GM18502 (cell line): ENCODE data around the gene SAFB.
A peak's percentile ranks its signal among the peaks of the same experiment; 100 is the strongest.

Source experiments
- ATAC-seq: cut with Tn5 transposase; IDR thresholded peaks from one replicate; pipeline ENCODE4 v1.9.1; 2021; ENCODE audit warnings: mild to moderate bottlenecking; ENCODE audit not compliant: unreplicated experiment, poor library complexity

Gene SAFB

DNA sequence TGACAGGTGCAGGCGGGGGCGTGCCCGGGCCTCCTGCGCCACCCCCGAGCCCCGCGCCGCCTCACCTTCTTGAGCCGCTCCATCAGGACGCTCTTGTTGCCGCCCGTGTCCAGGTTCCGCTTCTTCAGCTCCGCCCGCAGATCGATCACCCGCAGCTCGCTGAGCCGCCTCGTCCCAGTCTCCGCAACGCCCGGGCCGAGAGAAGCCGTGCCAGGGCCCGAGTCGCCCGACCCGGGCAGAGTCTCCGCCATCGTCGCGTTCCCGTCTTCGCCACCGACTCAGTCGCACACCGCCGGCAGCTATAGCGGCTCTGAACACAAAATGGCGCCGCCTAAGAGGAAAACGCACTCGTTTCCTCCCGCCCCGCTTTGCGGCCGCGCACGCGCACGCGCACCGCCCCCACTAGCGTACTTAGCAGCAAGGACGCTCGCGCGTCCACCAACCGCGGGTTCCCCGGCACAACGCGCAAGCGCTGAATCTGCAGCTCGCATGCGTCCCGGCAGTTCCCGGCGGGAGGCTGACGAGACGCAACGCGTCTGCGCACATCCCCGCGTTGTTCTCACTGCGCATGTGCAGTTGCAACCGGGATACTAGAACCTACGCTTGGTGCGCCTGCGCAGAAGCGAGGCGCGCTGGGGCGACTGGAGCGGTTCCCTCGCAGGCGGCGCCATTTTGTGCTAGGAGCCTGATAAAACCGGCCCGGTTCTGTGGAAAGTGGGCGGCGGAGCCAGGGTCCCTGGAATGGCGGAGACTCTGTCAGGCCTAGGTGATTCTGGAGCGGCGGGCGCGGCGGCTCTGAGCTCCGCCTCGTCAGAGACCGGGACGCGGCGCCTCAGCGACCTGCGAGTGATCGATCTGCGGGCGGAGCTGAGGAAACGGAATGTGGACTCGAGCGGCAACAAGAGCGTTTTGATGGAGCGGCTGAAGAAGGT is at the start of gene SAFB, which contains the start of gene SAFB2:
SAFB (plus strand) TSS at position 619 of the 932 bp plus-strand sequence; CDS start at position 742, 123 bp downstream.
SAFB2 (minus strand) TSS at position 312 of the 932 bp plus-strand sequence; CDS start at position 251, 61 bp downstream.
- peak; percentile 80 for ATAC-seq

DNA sequence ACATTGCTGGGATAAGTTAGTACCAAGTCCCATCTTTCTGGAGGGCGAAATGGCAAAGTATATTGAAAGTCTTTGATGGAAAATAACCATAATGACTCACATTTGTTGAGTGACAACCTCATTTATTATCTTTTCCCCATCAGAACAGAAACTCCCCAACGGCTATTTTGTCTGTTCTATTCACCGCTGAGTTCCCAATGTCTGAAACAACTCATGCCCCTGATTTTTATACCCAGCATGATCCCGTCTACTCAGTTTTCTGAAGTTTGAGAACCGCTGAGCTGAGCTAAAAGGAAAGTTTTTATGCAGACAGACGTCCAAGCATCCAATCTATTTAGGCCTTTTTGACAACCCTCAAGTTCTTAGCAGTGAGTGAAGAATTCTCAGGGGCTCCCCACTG is 47.3 kb upstream of the SAFB start:
- no peak for ATAC-seq

DNA sequence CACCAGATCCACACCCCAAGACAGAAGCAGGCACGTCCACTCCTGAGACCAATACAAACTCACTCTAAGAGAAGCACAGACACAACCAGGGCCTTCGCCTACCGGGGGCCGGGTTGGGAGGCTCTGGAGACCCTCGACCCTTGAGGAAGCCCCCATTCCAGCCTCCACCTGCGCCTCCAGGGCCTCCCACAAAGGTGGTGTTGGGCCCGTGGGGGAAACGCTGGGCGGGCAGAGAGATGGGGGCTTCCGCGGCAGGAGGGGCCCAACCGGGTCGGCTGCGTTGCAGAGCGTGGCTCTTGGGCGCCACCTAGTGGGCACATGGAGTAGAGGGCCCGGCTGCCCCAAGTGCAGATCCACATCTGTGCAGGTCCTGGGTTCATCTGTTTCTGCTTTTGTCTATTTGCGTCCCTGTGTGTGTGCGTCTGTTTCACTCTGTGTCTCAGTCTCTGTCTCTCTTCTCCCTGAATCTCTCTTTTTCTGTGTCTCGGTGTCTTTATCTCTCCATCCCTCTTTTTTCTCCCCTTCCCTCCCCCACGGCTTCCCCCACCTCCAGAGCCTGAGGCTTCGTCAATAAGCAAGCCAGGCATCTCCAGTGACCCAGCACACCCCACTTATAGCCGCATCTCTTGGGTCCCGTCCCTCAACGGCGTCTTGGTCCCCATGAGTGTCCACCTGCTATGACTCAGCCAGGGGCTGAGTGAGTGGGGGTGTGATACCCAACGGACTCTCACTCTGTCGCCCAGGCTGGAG is 44.6 kb upstream of the SAFB start:
- ATAC-seq = no peak

DNA sequence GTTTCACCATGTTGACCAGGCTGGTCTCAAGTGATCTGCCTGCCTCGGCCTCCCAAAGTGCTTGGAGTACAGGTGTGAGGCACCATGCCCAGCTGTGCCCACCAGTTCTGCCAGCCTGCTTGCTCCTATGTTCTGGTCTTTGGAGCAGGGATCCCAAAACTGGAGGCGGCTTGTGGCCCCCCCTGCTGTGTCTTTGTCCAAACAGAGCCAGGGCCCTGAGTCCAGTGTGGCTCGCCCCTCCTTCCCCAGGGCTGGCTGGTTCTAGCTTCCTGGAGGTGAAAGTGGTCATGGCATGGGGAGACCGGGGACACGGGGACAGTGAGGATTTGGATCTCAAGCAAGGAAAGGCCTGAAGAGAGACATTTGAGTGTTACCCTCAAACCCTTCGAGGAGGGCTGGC is 43.6 kb upstream of the SAFB start:
- ATAC-seq = no peak

DNA sequence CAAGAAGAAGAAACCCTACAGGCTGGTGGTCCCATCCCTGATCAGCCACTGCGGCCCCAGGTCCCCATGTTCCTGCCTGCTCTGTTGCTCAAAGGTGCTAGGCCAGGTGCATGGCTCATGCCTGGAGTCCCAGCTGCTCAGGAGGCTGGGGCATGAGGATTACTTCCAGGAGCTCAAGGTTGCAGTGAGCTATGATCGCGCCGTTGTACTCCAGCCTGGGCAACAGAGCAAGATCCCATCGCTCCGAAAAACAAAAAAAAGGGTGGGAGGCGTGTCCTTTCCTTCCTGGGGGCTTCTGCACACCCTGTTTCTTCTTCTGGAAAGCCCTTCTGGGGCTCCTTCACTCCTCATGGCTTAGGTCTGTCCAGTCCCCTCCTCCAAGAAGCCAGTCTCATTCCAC is 43.2 kb upstream of the SAFB start:
- ATAC-seq = no peak

DNA sequence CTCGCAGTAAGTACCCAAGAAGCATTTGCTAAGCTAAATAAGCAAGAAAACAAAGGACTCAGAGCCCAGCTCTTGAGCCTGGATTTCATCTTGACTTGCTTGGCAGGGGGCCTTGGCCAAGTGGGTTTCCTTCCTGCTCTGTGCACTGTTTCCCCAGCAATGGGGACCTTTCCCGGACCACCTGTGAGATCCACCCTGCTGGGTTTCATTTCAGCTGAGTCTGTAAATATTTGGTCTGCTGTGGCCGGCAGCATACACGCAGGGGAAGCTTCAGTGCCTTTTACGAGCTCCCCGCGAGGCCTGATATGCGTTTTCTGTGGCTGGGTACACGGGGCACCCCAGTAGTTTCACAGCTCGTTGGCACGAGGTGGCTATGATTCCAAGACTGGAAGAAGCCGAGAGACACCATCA is 42.7 kb upstream of the SAFB start:
- ATAC-seq = no peak

DNA sequence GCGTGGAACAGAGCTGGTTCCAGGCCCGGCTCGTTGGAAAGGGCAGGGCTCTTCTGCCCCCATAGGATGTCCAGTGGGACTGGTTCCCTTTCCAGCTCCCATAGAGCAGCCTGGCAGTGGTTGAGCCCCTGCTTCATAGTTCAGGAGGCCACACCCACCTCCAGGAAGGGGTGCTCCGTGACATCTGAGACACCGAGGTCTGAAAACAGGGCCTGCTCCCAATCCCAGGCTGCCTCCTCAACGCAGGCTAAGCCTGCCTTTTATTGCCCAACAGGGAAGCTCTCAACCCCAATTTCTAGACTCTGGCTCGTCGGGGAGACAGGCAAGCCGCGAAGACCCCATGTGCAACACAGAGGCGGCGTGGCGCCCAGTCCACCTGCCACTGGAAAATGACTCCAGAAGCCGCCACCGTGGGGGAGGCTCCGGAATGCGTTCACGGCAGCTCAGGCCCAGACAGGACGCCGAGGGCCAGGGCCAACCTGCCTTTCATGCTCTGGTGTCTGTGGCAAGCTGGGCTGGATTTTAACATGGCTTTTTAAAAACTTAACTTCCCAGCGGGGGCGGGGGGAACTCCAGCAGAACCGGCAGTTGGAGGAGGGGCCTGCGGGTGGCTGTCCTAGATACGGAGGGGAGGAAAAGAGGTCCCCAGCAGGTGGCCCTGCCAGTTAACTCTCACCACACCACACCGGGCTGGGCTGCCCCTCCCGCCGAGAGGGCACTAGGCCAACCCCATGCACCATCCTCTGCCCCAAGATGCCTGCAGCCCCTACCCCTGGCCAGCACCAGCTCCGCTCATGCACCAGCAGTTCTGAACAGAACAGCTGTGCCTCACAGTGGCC is 37.2 kb upstream of the SAFB start:
- ATAC-seq = no peak

DNA sequence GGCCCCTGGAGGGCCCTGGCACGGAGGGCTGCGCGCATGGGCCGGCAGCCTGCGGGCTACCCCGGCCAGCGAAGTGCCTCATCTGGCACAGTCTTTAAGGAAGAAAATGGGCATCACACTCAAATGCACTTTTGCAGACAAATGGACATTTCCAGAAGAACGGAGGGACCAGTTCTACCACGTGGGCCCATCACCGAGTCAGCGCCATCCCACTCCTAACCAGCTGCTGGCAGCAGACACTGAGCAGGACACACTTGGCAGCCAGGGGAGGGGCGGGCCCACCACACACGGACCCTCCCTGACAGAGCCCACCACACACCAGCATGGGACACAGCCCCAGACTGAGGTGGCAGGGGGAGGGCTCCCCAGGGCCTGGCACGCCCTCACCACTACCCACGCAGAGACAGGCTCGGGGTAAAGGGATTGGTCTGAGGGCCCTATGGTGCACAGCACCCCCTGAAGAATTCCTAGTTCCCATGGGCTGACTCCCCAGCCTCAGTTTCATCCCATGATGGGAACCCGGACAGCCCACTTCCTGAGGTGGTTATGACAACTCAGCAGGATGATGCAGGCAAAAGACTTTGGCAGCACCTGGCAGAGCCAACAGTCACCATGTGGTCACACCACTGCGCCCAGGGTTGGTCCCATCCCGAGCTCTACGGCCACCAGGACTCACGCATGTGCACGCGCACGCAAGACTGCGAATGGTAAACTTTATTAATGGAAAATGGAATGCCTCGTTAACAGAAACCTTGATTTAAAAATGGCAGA is 36.4 kb upstream of the SAFB start:
- no peak for ATAC-seq

DNA sequence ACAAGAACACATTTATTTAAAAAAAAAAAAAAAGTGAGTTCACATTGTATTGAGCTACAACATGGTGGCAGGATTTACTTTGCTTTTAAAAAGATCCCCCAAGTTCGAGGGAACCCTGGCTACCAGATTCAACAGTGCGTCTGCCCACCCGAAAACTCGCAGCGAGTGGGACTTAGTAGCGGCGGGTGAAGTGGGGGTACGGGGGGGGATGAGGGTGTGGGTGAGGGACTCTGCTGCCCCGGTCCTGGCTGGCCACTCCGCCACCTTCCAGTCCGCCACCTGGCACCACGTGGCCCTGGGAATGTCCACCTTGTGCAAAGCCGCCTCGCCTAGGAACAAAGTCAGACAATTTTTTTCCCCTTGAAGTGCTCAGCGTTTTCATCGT is 35.8 kb upstream of the SAFB start:
- no peak for ATAC-seq

DNA sequence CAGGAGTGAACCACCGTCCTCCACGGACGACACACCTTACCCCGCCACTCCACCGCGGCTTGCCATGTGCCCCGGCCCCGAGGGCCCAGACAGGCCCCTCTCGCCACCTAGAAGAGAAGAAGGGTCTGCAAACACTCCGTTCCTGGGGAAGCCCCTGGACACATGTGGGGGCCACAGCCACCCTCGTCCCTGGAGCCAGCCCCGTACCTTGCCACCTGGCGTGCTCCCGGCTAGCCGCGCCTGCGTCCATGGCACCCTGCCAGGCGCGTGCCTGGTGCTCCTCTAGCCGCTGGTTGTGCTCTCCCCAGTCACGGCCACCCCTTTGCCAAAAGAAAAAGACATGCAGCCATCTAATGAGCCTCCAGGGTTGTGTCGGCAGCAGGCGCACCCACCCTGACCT is 35.2 kb upstream of the SAFB start:
- no peak for ATAC-seq

DNA sequence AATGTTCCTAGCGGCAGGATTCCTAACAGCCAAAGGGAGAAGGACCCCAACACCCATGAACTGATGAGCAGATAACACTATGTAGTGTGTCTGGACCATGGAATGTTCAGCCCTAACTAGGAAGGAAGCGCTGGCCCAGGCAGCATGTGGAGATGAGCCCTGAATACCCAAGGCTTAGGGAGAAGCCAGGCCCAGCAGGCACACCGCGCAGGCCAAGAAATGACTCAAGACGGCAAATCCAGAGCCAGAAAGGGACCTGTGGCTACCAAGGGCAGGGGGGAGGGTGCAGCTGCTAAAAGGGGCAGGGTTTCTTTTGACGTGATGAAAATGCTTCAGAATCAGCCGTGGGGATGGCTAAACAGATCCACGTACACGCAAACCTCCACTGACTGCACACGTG is 34.4 kb upstream of the SAFB start:
- ATAC-seq = no peak

DNA sequence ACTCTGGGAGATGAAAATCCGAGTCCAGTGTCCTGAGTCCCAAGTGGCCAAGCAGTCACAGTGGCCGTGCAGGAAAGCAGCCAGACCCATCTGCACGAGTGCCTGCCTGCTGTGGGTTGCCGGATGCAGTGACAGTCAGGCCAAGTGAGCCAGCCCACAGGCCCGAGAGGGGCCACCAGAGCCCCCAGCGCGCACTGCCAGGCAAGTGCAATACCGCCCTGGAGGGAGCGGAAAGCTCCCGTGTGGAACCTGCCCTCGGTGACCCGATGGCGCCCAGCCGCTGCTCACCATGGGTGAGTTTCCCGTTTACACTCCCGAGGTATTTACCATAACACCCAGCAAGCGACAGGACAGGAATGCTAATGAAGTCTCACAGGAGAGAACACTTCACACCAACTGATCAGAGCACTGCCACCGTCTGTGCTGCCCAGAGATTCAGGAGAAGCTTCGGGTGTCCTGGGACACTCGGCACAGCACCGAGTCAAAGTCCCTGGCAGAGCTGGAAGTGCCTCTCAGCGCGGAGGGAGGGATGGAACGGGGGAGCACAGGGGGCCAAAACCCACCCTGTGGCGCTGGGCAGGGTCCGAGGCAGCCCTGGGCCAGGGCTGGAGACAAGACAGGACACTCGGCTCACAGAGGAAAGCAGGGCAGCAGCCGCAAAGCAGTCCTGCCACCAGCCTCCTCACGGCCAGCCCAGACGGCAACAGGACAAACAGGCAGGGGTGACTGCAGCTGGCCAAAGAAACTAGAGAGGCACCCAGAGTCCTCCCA is 33.8 kb upstream of the SAFB start:
- ATAC-seq = no peak

DNA sequence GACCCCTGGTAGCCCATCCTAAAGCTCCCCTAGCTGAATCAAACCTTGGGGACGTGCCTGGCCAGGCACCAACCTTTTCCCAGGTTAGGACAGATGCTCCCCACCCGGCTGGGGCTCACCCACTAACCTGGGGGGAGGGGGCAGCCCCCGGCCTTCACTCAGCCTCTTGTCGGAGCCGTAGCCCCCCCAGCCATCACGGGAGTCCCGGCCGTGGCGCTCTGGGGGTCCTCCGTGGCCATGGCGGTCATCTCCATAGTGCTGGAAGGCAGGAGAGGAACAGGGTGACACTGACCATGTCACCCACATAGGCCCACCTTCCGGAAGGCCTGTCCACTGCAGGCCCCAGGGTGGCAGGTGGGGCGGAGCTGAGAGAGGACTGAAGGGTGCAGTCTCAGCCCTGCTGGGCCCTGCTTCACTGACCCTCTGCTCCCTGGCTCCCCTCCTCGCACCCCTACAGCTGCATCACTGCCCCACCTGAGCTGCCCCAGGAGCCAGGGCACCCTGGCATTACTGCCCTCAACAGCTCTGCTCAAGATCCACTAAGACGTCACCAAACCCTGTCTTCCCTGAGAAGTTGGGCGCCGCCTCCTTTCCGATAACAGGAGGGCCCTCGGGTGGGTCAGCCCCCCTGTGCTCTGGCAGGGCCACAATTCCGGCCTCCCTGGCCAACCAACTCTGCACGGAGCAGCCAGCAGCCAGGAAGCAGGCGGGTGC is 32.6 kb upstream of the SAFB start:
- ATAC-seq = no peak

DNA sequence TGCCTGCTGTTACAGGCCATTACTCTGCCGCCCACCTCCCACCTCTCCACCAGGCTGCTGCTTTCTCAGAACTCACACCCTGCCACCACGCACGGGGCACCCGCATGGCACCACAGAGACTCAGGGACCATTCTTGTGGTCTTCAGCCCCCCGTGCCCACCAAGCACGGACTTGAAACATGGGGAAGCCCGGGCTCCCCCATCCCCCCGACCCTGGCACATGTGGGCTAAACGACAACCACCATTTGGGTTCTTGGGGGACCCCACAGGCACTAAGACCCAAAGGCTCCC is 32.1 kb upstream of the SAFB start:
- no peak for ATAC-seq

DNA sequence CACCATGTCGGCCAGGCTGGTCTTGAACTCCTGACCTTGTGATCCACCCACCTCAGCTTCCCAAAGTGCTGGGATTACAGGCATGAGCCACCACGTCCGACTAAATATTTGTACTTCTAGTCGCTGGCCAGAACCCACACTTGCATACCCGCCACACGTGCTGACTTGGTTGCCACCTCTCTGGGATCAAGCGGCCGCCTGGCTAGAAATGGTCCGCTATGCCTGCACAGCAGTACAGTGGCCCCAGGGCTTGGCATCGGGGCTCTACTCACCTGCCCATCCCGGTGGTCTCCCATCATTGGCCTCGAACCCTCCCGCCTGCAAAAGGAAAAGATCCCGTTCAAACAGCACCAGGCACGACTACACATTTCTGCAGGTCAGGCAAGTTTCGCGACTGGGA is 31.4 kb upstream of the SAFB start:
- no peak for ATAC-seq

DNA sequence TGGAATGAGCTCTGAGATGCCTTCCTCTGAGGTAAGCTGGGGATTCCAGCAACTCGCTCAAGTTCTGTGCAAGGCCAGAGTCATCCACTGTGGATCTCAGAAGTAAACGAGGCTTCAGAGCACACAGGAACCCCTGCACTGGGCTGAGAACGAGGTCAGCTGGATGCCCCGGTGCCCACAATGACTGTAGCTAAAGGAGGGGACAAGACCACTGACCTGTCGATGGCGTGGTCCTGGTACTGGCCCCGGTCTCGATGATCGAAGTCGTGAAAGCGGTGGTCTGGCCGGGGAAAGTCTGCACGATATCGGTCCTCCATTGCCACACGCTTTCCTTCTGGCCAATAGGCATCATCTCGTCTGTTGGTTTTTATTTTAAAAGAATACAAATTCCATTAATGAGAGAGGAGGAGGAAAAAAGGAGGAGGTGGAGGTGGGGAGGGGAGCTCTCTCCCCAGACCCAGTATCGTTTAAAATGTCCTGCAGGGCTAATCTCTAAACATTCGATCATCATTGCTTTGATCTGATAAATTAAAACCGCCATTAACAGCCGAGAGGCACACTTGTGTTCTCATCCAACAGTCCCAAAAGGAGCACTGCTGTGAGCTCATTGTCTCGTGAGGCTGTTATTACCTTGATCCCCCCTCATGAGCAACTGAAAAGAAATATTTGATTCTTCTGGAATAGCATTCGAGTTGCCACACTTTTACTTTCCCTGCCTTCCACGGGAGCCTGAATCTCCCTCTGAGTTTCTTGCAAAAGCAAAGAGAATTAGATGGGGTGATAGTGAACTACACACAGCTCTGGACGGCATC is 30.1 kb upstream of the SAFB start:
- no peak for ATAC-seq

DNA sequence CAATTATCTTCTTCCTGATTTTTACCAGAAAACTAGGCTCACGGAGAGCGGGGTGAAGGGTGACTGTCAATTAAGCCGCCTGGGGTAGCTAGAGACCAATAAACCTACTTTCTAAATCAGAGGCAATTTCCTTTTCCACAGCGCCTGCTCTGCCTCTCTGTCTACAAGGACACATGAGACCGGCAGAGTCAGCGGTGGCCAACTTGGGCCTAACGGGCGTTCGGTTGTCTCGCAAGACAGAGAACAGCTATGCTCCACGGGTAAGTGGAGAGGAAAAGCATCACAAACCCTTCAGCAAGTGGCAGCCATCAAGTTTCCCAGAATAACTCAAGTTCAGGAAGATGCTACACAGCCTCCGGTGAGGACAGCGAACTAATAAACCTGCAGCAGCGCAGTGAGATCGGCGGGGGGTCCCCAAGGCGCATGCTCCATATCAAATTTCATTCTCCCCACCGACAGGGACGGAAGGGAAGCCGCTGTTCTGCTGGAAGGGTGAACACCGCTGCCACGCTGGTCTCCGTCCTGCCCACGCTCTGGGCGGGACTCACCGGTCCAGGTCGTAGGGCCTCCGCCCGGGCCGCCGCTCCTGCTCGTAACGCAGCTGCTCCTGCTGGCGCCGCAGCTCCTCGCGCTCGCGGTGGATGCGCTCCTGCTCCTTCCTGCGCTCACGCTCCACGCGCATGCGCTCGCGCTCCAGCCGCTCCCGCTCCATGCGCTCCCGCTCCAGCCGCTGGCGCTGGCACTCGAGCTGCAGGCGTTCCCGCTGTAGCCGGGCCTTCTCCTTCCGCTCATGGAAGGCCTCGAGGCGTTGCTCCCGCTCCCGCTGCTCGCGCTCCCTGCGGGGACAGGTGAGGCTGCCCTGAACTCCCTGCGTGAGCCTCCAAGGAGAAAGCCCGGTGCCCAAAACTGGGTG is 29.3 kb upstream of the SAFB start:
- no peak for ATAC-seq
